T-helper 1 cell treated with Interleukin-12 subunit alpha and Interleukin-12 subunit beta and Interleukin-4 antibody, amounts not matched to agents 30 μg/mL and 1 μg/mL, for 36 hours (primary cell): Measurements from ENCODE around the gene AGPAT2.

Experiments used
- H3K27ac Mint-ChIP-seq: one replicate; pipeline ENCODE4 v1.8.0; 2021; ENCODE audit warnings: mild to moderate bottlenecking, mixed read lengths
- H3K27me3 Mint-ChIP-seq: one replicate; pipeline ENCODE4 v1.8.0; 2021; ENCODE audit warnings: low read depth, mixed read lengths
- H3K36me3 Mint-ChIP-seq: one replicate; pipeline ENCODE4 v1.8.0; 2021; ENCODE audit warnings: low read depth, mixed read lengths
- H3K4me1 Mint-ChIP-seq: one replicate; pipeline ENCODE4 v1.8.0; 2021; ENCODE audit warnings: low read depth, mixed read lengths
- H3K4me3 Mint-ChIP-seq: one replicate; pipeline ENCODE4 v1.8.0; 2021; ENCODE audit warnings: mild to moderate bottlenecking, moderate library complexity, mixed read lengths
- H3K9me3 Mint-ChIP-seq: one replicate; pipeline ENCODE4 v1.8.0; 2021; ENCODE audit warnings: mixed read lengths

Gene AGPAT2

DNA sequence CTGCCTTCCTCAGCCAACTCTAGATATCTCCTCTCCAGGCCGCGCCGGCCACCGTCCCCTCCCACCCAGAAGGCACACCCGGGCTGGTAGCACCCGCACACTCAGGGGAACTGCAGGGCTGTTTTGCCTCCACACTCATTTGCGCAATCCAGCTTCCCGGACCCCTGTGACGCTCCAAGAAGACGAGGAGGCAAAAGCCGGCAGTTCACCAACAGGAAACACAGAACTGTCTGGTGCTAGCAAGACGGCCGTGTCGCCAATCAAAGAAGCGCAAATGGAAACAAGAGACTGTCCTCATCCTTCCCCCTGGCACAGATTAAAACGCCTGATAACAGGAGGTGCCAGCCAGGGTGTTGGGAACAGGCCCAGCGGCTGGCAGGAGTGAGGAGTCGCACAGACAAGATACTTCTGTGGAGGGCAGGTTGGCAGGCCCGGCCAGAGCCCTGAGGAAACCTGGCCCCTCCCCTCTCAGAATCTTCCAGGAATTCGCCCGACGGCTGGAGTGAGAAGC, 7.8 kb downstream of the AGPAT2 start:
- no peaks in the 10 kb centered on the region for H3K36me3 Mint-ChIP-seq
- no peaks in the 10 kb centered on the region for H3K4me1 Mint-ChIP-seq

GRCh38 chr9:136678624-136679023, 8.6 kb downstream of the AGPAT2 start:
- Mint-ChIP-seq H3K9me3 (no peaks in the 10 kb centered on the region), H3K27ac (no peak overlapping the region), H3K36me3 (no peaks in the 10 kb centered on the region), H3K4me3 (no peak overlapping the region), H3K4me1 (no peaks in the 10 kb centered on the region), H3K27me3 (no peaks in the 10 kb centered on the region)

More for the DNA sequence above, 7.8 kb downstream of the AGPAT2 start:
- no peaks in the 10 kb centered on the region for H3K9me3 Mint-ChIP-seq
- H3K27me3 Mint-ChIP-seq = no peaks in the 10 kb centered on the region
- H3K4me3 Mint-ChIP-seq = no peak overlapping the region
- no peak overlapping the region for H3K27ac Mint-ChIP-seq

- Mint-ChIP-seq H3K36me3 (no peaks in the 10 kb centered on the region), H3K9me3 (no peaks in the 10 kb centered on the region), H3K4me1 (no peaks in the 10 kb centered on the region), H3K27me3 (no peaks in the 10 kb centered on the region), H3K4me3 (no peak overlapping the region), H3K27ac (no peak overlapping the region)
These were observed 9.2 kb downstream of the AGPAT2 start for GRCh38 chr9:136678034-136678433.

GRCh38 chr9:136676920-136677686, 10.2 kb downstream of the AGPAT2 start:
- H3K27ac Mint-ChIP-seq = no peak overlapping the region
- no peaks in the 10 kb centered on the region for H3K9me3 Mint-ChIP-seq
- H3K4me3 Mint-ChIP-seq = no peak overlapping the region
- H3K4me1 Mint-ChIP-seq = no peaks in the 10 kb centered on the region
- H3K36me3 Mint-ChIP-seq = no peaks in the 10 kb centered on the region
- no peaks in the 10 kb centered on the region for H3K27me3 Mint-ChIP-seq

GRCh38 chr9:136676297-136676794, 10.9 kb downstream of the AGPAT2 start:
- no peak overlapping the region for H3K27ac Mint-ChIP-seq
- no peaks in the 10 kb centered on the region for H3K4me1 Mint-ChIP-seq
- no peaks in the 10 kb centered on the region for H3K27me3 Mint-ChIP-seq
- H3K36me3 Mint-ChIP-seq = no peaks in the 10 kb centered on the region
- H3K9me3 Mint-ChIP-seq = no peaks in the 10 kb centered on the region
- H3K4me3 Mint-ChIP-seq = no peak overlapping the region

GRCh38 chr9:136675477-136676296, 11.6 kb downstream of the AGPAT2 start:
- Mint-ChIP-seq H3K27ac (no peak overlapping the region), H3K36me3 (no peaks in the 10 kb centered on the region), H3K27me3 (no peaks in the 10 kb centered on the region), H3K4me3 (no peak overlapping the region), H3K9me3 (no peaks in the 10 kb centered on the region), H3K4me1 (no peaks in the 10 kb centered on the region)

DNA sequence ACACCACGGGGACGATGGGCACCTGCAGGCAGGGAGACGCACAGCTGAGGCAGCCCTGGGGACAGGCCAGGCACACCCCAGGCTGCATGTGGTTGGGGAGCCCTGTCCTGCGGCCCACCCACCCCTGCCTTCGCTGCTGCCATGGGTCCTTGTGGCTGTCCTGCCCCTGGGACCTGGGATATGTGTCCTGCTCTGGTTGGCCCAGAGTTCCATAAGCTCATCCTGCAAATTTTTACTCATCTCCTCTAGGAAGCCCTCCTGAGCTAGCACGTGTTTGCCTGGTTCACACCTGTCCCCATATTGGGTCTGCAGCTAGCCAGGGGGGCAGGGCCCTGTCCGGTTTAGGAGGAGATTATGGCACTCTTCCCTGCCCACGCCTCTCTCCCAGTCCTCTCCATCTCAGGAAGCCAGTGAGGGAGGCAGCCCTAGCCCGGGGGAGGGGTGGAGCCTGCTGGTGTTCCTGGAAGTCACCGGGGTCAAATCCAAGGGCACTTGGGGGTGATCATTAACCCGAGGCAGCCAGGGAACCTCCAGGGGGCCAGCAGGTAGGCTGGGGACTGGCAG, 12.4 kb downstream of the AGPAT2 start:
- Mint-ChIP-seq H3K36me3 (no peaks in the 10 kb centered on the region), H3K4me3 (no peak overlapping the region), H3K27me3 (no peaks in the 10 kb centered on the region), H3K4me1 (no peaks in the 10 kb centered on the region), H3K27ac (no peak overlapping the region), H3K9me3 (no peaks in the 10 kb centered on the region)

DNA sequence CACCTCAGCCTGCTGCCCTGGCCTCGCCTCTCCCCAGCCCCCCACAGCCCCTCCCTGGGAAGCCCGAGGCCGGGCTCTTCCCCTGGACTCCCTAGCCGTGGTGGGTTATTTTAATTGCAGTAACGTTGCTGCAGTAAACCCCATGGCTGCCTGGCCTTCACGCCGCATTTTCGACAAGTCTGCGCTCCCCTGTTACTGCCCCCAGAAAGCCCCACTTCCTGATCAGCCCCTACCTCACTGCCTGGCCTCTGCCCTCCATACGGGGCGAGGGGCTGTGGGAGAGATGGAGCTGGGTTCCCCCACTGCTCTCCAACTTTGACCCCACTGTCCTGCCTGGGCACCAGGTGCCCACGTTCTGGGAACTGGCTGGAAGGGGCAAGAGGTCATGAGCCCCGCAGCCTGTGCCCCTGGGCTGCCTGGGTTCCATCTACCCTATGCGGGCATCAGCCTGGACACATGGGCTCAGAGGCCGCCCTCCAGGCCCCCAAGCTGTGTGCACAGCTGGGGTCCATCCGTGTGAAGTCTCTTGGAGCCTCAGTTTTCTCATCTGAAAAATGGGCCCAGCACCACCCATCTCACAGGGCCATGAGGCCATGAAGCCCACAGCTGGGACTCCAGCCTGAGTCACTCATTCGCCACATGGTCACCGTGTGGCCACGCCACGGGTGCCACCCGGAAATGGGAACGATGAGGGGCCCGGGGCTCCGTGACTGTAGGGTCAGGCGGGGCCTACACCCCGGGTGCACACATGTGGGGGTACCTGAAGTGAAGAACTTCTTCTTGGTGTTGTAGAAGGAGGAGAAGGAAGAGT, 13.1 kb downstream of the AGPAT2 start:
- Mint-ChIP-seq H3K9me3 (no peaks in the 10 kb centered on the region), H3K27ac (no peak overlapping the region), H3K36me3 (no peaks in the 10 kb centered on the region), H3K4me1 (no peaks in the 10 kb centered on the region), H3K4me3 (no peak overlapping the region), H3K27me3 (no peaks in the 10 kb centered on the region)

DNA sequence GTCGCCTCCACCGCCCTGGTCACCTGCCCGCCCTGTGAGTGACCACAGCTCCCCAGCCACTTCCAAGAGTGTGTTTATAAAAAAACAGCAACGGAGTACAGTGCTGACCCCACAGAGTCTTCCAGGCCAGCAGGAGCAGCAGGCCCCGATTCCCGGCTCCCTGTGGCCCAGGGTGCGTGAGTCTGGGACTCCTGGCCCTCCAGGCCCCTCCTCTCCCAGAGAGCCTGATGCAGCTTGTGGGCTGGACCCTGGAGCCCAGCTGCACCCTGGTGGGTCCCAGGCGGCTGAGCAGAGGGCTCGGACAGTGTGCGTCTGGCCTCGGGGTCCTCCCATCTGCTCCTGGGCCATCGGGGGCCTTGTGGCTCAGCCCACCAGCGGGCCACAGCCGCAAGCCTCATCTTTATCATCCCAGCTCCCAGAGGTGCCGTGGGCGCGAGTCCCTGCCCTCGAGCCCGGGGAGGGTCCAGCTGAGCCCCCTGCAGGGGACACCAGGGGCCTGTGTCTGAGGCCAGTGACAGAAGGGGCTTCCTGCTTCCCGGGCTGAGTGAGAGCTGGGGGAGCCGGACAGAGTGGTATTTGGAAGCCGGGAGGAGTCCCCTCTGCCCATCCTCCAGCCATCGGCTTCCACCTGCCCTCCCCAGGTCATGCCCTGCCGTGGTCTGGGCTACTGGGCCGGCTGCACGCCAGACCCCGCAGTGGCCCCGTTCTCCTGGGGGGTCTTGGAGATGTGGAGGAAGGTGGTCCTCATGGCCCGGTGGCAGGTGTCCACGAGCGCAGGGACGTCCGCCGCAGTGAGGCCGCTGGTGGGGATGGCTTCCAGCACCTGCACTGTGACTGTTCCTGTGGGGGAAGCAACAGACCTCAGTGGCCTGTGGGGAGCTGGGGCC, 13.9 kb downstream of the AGPAT2 start:
- no peaks in the 10 kb centered on the region for H3K9me3 Mint-ChIP-seq
- H3K27ac Mint-ChIP-seq = no peak overlapping the region
- H3K4me1 Mint-ChIP-seq = no peaks in the 10 kb centered on the region
- no peaks in the 10 kb centered on the region for H3K36me3 Mint-ChIP-seq
- no peaks in the 10 kb centered on the region for H3K27me3 Mint-ChIP-seq
- no peak overlapping the region for H3K4me3 Mint-ChIP-seq

DNA sequence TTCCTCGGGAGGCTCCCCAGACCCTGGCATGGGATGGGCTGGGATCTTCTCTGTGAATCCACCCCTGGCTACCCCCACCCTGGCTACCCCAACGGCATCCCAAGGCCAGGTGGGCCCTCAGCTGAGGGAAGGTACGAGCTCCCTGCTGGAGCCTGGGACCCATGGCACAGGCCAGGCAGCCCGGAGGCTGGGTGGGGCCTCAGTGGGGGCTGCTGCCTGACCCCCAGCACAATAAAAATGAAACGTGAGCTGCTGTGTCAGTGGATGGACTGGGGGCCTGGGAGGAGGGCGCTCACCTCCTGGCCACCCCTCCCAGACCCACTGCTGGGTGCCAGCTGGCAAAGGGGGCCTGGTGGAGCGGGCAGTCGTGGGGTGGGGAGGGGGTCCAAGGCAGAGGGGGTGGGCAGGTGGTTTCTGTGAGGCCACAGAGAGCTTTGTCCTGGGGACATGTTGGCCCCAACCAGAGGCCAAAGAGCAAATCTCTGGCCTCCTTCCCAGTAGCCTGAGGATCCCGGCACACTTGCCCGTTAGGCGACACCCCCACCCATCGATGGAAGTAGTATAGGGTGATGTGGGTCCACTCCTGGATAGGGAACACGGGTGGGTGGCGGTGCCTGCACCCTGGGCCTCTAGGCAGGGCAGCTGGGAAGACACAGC, 14.7 kb downstream of the AGPAT2 start:
- no peaks in the 10 kb centered on the region for H3K9me3 Mint-ChIP-seq
- no peak overlapping the region for H3K27ac Mint-ChIP-seq

GRCh38 chr9:136671646-136672430, 15.4 kb downstream of the AGPAT2 start:
- no peaks in the 10 kb centered on the region for H3K4me1 Mint-ChIP-seq
- no peak overlapping the region for H3K4me3 Mint-ChIP-seq
- no peaks in the 10 kb centered on the region for H3K36me3 Mint-ChIP-seq
- no peaks in the 10 kb centered on the region for H3K9me3 Mint-ChIP-seq
- peaks cover under 1% of the 10 kb centered on the region for H3K27me3 Mint-ChIP-seq
- no peak overlapping the region for H3K27ac Mint-ChIP-seq

More for the DNA sequence above, 14.7 kb downstream of the AGPAT2 start:
- Mint-ChIP-seq H3K27me3 (no peaks in the 10 kb centered on the region), H3K36me3 (no peaks in the 10 kb centered on the region), H3K4me3 (no peak overlapping the region), H3K4me1 (no peaks in the 10 kb centered on the region)

- H3K27me3 Mint-ChIP-seq = peaks cover 5% of the 10 kb centered on the region
- H3K27ac Mint-ChIP-seq = no peak overlapping the region
- no peaks in the 10 kb centered on the region for H3K4me1 Mint-ChIP-seq
- H3K36me3 Mint-ChIP-seq = no peaks in the 10 kb centered on the region
- H3K4me3 Mint-ChIP-seq = no peak overlapping the region
- no peaks in the 10 kb centered on the region for H3K9me3 Mint-ChIP-seq
These were observed 16.0 kb downstream of the AGPAT2 start for GRCh38 chr9:136671254-136671614.
